Stimulated activated CD4-positive, alpha-beta T cell treated with anti-CD3 and anti-CD28 coated beads, Interleukin-1b, Interleukin-23, amount 100 ng/mL, for 1 hour (primary cell): ENCODE results near the gene WNT9B.

Source experiments
- DNase-seq, 2 donors: peaks; one replicate each; pipeline ENCODE4 v3.0.0-alpha.2; 2020; ENCODE audit warnings: low read depth in 2 of 2

Gene WNT9B

GRCh38 chr17:46881015-46881414 is 29.6 kb downstream of the WNT9B start:
- DNase-seq: no peak

DNA sequence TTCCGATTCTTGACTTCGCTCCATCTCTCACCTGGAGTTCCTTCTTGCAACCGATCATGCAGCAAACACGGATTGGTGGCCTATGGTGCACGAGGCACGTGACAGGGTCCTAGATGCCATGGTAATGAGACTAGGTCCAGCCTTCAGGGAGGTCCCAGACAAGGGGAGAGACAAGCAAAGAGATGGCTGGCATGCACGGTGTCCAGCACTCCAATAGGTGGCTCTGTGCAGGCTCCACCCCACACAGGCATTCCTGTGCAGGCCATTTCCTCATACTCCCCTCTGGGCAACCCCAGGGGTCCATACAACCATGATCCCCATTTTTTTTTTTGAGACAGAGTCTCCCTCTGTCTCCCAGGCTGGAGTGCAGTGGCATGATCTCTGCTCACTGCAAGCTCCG is 31.3 kb downstream of the WNT9B start:
- DNase-seq: no peak

DNA sequence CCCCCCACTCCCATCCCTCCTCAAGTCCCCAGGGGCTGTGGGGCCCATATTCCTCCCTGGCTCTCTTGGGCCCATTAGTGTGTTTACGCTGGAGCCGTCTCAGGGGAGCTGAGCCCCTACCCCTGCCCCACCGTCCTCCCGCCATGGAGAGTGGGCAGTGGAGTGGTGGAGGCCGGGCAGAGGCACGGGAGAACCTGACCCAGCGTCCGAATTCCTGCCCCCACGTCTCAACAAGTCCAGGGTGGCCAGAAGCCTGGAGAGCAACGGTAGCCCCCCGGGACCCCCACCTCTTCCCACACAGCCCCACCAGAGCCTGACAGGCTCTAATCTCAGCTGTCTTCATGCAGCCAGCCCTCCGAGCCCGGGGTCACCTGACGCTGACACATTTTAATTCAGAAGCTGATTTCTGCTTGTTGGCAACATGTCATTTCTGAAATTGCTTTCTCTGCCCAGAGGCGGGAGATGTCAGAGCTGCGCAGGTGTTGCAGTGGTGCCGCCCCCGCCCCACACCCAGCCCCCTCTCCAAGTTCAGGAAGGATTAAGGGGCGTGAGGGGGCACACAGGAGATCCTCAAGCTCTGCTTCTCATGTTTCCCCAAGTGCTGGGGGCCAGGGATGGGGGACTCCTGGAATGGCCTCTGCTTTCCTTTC is 32.6 kb downstream of the WNT9B start:
- no peak for DNase-seq

DNA sequence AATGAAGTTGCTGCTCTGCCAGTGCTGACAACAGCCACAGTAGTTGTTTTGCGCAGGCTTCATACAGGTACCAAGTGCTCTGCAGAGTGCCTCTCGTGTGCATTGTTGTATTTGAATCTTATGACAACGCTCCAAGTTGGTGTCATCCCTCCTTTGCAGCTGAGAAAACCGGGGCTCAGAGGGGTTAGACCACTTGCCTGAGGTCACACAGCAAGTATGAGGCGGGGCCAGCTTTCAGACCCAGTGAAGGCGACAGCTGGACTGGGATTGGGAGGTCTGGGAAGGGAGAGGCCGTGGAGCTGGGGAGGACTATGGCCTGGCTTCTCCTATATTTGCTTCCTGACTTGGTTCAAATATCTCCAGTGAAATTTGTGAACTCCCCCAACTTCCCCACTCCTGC is 33.2 kb downstream of the WNT9B start:
- DNase-seq: no peak

DNA sequence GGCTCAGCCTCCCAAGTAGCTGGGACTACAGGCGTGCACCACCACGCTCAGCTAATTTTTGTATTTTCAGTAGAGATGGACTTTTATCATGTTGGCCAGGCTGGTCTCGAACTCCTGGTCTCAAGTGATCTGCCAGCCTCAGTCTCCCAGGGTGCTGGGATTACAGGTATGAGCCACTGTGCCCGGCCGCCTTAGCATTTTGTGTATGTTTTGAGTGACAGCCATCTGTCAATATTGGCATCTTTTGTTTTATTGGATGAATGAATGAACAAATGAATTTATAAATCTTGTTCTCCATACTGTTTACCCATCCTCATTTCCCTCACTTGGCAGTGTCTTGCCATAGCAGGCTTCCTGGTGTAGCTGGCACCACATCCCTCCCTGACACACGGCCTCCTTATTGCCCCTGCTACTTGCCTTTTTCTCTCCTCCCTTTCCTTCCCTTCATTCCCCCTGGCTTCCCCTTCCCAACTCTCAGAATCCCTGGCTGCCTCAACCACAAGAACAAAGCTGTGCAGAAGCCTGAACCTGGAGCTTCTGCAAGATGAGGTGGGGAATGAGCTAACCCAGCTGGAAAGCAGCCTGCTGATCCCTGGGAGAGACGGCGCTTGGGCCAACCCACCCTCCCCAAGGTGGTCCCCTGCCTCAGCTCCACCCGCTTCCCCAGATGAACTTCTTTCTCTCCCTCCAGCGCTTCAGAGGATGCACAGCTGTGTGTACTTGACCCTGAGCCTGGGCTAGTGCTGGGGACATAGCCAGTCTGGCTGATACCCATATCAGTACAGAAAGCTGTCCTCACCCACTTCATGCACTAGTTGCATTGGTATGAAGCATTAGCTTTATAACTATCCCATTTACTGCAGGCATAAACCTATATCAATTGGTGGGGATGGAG is 34.3 kb downstream of the WNT9B start:
- no peak for DNase-seq

DNA sequence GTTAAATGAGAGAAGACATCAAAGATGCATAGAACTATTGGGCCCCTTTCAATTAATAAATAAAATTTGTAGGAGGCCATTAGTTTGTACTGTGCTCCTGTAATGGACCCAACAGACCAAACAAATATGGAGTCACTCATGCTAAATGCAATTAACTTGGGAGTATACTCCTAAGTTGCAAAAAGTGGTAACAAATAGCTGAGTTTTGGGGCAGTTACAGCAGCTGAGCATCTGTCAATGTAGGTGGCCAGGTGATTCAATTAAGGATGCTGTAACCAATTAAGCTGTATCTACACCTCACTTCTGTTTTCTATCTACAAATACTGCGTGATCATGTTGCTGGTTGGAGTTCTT is 34.9 kb downstream of the WNT9B start:
- no peak for DNase-seq

GRCh38 chr17:46887717-46888116 is 36.3 kb downstream of the WNT9B start:
- DNase-seq: no peak

- no peak for DNase-seq
These were observed 37.3 kb downstream of the WNT9B start for GRCh38 chr17:46888727-46889126.

DNA sequence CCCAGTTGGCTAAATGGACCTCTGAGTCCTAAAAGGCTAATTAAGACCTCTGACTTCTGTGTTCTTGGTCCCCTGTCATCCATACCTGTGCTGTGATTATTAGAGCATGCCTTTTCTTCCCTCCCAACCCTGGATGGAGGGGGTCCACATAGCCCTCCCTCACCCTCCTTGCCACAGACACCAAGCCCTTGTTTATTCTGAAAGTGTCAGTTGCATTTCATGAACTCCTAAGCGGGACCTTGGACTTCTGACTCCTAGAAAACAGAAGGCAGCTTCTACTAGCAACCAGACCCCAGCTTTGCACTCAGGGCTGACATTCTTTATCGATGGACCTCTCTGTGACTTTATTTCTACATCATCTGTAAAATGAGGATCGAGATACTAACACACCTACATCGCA is 38.1 kb downstream of the WNT9B start:
- no peak for DNase-seq

DNA sequence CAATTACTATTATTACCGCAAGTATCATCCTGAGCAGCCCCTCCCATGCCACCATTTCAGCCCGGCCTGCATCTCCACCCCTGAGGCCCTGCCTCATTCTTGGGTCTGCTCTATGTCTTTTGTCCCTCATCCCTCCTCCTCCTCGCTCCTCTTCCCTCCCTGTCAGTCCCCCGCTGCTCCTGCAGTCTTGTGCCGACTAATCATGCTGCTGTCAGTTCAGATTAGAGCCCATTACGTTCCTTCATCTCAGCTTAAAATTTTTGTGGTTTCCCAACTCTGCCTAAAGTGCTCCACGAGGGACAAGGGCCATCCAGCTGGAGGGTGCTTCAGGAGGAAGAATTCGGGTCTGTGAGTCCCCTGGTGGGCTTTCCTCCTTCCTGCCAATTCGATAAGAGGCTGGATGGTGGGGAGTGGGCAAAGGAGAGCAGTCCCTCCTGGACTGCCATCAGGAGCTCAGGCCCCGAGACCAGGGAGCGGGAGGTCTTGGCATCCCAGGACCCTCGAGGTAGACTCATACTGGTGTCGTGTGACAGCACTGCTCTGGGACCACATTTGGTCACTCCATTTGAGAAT is 38.7 kb downstream of the WNT9B start:
- DNase-seq: no peak

GRCh38 chr17:46890638-46891037 is 39.3 kb downstream of the WNT9B start:
- DNase-seq: no peak

- DNase-seq: no peak
These were observed 40.9 kb downstream of the WNT9B start for GRCh38 chr17:46892192-46892703.

- no peak for DNase-seq
These were observed 42.6 kb downstream of the WNT9B start for GRCh38 chr17:46894024-46894423.

DNA sequence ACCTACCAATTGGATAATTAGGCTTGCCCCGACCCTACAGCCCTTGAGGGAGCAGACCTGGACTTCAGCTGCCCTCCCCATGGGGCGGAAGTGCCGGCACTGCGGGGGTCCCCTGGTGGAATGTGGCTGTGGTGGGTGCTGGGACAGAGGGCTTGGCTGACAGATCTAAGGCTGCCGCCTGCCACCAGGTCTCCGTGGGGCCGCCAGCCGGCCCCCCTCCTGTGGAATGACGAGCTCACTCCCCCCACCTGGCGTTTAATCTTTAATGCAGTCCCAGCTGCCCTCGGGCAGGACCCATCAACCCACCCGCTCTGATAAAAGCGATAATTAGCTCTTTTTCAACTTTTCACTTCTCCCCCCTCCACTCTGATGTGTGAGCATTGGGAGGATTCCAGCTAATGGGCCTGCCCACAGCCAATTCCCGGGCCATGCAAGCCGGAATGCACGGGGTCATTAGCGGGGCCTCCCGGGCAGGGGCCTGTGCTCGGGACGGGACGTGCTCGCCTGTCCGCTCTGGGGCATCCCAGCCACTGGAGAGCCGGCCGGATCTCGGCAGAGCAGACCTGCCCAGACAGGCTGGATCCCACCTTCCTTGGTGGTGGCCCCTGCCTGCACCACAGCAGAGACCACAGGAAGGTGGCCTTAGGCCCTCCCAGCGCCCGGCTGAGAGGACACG is 43.2 kb downstream of the WNT9B start:
- DNase-seq: no peak

- no peak for DNase-seq
These were observed 43.8 kb downstream of the WNT9B start for GRCh38 chr17:46895171-46895570.

DNA sequence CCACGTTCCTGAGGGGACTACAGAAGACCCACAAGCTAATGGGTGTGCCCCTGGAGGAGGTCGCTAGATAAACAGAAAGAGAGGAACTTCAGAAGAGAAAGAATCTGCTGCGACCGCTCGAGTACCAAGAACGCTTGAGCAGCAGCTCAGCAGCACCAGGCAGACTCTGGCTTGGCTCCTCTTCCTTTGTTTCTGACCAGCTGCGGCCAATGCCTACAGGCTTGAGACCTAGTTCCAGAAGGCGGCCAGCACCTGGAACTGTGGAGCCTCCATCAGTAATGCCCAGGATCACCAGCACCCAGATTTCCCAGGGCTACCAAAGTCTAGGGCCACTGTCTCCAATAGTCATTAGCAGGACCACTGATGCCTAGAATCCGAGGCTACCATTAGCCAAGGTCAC is 45.6 kb downstream of the WNT9B start:
- DNase-seq: no peak

DNA sequence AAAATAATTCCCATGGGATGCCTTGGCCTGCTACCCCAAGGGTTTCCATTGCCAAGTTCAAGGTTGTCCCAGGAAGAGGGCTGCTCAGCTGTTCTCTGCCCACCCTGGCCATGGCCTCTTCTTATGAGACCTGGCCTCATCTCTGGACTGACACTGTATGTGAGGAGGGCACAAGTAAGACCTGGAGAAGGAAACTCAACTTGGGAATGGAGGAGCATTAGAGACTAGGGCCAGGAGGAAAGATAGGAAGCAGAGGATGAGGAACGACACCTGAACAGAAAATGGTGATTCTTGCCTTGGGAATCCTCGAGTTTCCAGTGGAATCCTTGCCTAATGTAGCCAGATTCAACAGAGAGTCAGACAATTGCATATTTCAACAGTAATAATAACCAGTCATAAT is 47.0 kb downstream of the WNT9B start:
- no peak for DNase-seq

GRCh38 chr17:46898860-46899259 is 47.5 kb downstream of the WNT9B start:
- no peak for DNase-seq

GRCh38 chr17:46901291-46901690 is 49.9 kb downstream of the WNT9B start:
- no peak for DNase-seq

GRCh38 chr17:46903762-46904672 is 52.6 kb downstream of the WNT9B start:
- no peak for DNase-seq

DNA sequence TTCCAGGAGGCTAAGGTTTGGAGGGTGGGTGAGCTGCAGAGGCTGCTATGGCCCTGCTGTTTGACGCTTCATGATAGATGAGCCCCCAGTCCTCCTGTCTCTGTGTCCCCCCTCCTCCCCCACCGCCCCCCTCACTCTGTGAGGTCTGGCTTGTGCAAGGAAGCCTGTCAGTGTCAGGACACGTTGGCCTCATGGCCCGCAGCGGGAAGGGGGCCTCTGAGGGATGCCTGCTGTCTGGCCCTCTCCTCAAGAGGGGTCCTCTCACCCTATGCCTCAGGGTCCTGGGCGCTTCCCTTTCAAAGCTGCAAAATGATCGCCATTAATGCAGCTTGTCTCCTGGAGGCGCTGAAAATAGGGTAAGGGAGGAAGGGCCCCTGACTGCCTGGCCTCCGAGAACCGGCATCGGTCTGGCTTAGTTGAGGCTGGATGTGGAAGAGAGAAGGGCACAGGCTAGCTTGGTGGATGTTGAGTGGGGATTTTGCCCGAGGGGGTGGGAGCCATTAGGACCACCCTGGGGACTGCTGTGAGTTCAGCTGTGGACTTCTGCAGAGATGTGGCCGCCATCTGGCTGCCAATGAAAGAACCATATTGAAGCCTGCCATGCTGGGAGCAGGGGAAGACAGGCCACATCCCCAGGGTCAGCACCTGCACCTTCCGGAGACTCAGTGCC is 56.8 kb downstream of the WNT9B start:
- no peak for DNase-seq
